Karpas-422 (cell line): ENCODE data around the gene CFAP91. TPM values are rescaled to one million over a fixed set of nuclear protein-coding genes. Genes with fewer than 3 reads are reported as not detected.

Experiments used
- DNase-seq: peaks from one replicate; pipeline ENCODE4 v3.0.0-alpha.2; 2015
- H2AFZ ChIP-seq: fragments of 200-600 bp; sonication (generic); 2 replicates; pipeline ENCODE4 v1.6.1; 2014; ENCODE audit warnings: antibody characterized with exemption, low read length, mixed read lengths
- H3K27ac ChIP-seq: fragments of 200-600 bp; sonication (generic); 2 replicates; pipeline ENCODE4 v1.5.1; 2014; ENCODE audit warnings: mild to moderate bottlenecking, low read length, moderate library complexity
- H3K27me3 ChIP-seq: fragments of 200-600 bp; sonication (generic); 2 replicates; pipeline ENCODE4 v1.6.1; 2014; ENCODE audit warnings: low read length, mixed read lengths
- H3K36me3 ChIP-seq: fragments of 200-600 bp; sonication (generic); 2 replicates; pipeline ENCODE4 v1.6.1; 2014; ENCODE audit warnings: low read length, mixed read lengths; ENCODE audit not compliant: insufficient read depth
- H3K4me1 ChIP-seq: fragments of 200-600 bp; sonication (generic); 2 replicates; pipeline ENCODE4 v1.6.1; 2014; ENCODE audit warnings: mild to moderate bottlenecking, low read length, mixed read lengths
- H3K4me2 ChIP-seq: fragments of 200-600 bp; sonication (generic); 2 replicates; pipeline ENCODE4 v1.6.1; 2014; ENCODE audit warnings: low read length, low read depth, mild to moderate bottlenecking; ENCODE audit not compliant: poor library complexity, severe bottlenecking
- H3K4me3 ChIP-seq: fragments of 200-600 bp; sonication (generic); 2 replicates; pipeline ENCODE4 v1.5.1; 2014; ENCODE audit warnings: mild to moderate bottlenecking, antibody characterized with exemption, low read length, mixed read lengths
- H3K79me2 ChIP-seq: fragments of 200-600 bp; sonication (generic); 2 replicates; pipeline ENCODE4 v1.6.1; 2014; ENCODE audit warnings: mild to moderate bottlenecking, low read length, mixed read lengths
- H3K9ac ChIP-seq: fragments of 200-600 bp; sonication (generic); 2 replicates; pipeline ENCODE4 v1.6.0; 2014; ENCODE audit warnings: low read length
- H3K9me2 ChIP-seq: fragments of 200-600 bp; sonication (generic), shearing (Covaris generic); replicated peaks from 2 replicates; pipeline ENCODE4 v1.6.0; 2014; ENCODE audit warnings: mild to moderate bottlenecking, low read length, moderate library complexity; ENCODE audit not compliant: insufficient read depth
- H3K9me3 ChIP-seq: fragments of 300-700, 200-600 bp; sonication (generic); 2 replicates; pipeline ENCODE4 v1.6.1; 2014; ENCODE audit warnings: low read length, mixed read lengths
- H4K20me1 ChIP-seq: fragments of 200-600 bp; sonication (generic); 2 replicates; pipeline ENCODE4 v1.6.1; 2014; ENCODE audit warnings: mild to moderate bottlenecking, antibody characterized with exemption, low read length, low read depth; ENCODE audit not compliant: insufficient read depth
- total RNA-seq: library from RNA; depleted of rRNA; stranded (reverse); fragments of >200 nt; shearing (Covaris generic); gene quantifications from 2 replicates; pipeline ENCODE4 v1.2.3, GENCODE V29; 2014; ENCODE audit warnings: low replicate concordance; rRNA removed

The CFAP91 gene
- total RNA-seq, 1 experiment from 2014 or later: not detected

DNA sequence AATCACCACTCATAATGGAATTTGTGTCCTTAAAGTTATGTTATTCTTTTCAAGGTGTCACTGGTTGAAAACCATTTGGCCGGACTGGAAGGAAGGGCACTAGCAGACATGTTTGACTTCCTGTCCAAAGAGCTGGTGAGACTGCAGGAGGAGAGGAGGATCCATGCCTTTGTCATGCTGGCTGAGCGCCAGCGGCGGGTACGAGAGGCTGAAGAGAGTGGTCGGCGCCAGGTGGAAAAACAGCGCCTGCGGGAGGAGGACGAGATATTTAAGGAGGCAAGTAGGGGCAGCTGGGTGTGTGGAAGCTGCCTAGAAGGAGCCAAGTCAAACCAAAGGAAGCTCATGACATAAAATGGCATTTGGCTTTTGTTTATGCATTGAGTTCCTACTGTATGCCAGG is 41.1 kb downstream of the CFAP91 start:
- DNase-seq: no peak
- Histone ChIP-seq H3K4me3 (no peak overlapping the region), H3K4me2 (no peak overlapping the region), H3K36me3 (no peaks in the 10 kb centered on the region), H3K27me3 (no peaks in the 10 kb centered on the region), H2AFZ (no peak overlapping the region), H3K79me2 (no peaks in the 10 kb centered on the region), H3K9me2 (no peaks in the 10 kb centered on the region), H3K9ac (no peak overlapping the region), H3K9me3 (no peaks in the 10 kb centered on the region), H3K27ac (no peak overlapping the region), H4K20me1 (no peaks in the 10 kb centered on the region), H3K4me1 (no peaks in the 10 kb centered on the region)

DNA sequence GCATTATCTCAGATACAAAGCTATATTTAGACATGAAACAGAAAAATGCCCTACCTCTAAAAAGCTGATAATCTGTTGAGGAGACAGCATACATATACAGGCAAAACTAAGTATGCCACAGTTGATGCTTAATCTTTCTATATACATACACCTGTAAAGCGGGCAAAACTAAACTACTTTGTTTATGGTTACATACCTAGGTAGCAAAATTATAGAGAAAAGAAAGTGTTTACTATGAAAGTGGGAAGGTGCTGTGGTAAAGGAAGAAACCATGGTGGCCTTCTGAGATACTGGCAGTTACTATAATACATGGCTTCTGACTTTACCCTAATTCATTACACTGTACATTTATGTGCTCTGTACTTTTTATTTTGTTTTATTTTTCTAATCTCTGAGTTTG is 43.1 kb downstream of the CFAP91 start:
- no peaks in the 10 kb centered on the region for H3K9me2 ChIP-seq
- no peak overlapping the region for H2AFZ ChIP-seq
- no peak overlapping the region for H3K4me3 ChIP-seq
- no peak overlapping the region for H3K4me2 ChIP-seq
- no peaks in the 10 kb centered on the region for H3K4me1 ChIP-seq
- H3K9ac ChIP-seq: no peak overlapping the region
- no peaks in the 10 kb centered on the region for H4K20me1 ChIP-seq
- no peaks in the 10 kb centered on the region for H3K36me3 ChIP-seq
- no peak for DNase-seq
- H3K27me3 ChIP-seq: no peaks in the 10 kb centered on the region
- H3K79me2 ChIP-seq: no peaks in the 10 kb centered on the region
- no peaks in the 10 kb centered on the region for H3K9me3 ChIP-seq
- H3K27ac ChIP-seq: no peak overlapping the region

DNA sequence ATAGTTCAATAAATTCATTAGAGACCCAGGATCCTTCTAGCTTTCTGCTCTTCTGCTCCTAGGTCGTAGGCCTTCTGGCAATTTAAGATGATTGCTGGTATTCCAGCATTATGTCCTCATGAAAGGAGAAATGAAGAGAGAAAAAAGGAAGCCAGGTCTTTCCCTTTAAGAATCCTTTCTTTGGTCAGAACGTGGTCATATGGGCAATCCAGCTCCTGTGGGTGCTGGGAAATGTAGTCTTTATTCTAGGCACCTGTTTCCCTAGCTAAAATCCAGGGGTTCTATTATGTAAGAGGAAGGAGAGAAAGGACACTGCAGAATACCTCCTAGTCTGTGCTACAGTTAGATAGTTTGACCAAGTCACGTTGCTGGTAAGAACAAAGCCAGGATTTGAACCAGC is 43.6 kb downstream of the CFAP91 start:
- Histone ChIP-seq H3K9me3 (no peaks in the 10 kb centered on the region), H2AFZ (no peak overlapping the region), H4K20me1 (no peaks in the 10 kb centered on the region), H3K9me2 (no peaks in the 10 kb centered on the region), H3K9ac (no peak overlapping the region), H3K79me2 (no peaks in the 10 kb centered on the region), H3K4me2 (no peak overlapping the region), H3K27ac (no peak overlapping the region), H3K27me3 (no peaks in the 10 kb centered on the region), H3K4me3 (no peak overlapping the region), H3K36me3 (no peaks in the 10 kb centered on the region), H3K4me1 (no peaks in the 10 kb centered on the region)
- DNase-seq: no peak

DNA sequence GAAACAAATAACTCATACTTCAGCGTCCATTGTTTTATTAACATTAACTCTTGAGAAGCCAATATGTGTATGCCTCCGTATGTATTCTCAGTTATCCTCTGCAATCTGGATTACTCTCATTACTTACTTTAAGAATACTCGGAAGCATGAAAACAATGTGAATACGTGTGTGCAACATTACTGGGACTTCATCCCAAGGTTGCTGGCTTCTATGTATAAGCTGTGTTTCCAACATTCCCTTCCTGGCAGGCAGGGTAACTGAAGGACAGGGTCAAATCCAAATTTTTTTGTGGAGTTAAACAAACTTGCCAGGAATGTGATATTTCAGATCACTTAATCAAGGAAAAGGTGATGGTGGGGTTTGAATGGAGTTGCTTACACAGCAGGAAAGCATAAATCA is 44.5 kb downstream of the CFAP91 start:
- Histone ChIP-seq H3K4me3 (no peak overlapping the region), H3K9me2 (no peaks in the 10 kb centered on the region), H4K20me1 (no peaks in the 10 kb centered on the region), H3K79me2 (no peaks in the 10 kb centered on the region), H2AFZ (no peak overlapping the region), H3K27me3 (no peaks in the 10 kb centered on the region), H3K4me1 (no peaks in the 10 kb centered on the region), H3K9me3 (no peaks in the 10 kb centered on the region), H3K36me3 (no peaks in the 10 kb centered on the region), H3K9ac (no peak overlapping the region), H3K27ac (no peak overlapping the region), H3K4me2 (no peak overlapping the region)
- no peak for DNase-seq

DNA sequence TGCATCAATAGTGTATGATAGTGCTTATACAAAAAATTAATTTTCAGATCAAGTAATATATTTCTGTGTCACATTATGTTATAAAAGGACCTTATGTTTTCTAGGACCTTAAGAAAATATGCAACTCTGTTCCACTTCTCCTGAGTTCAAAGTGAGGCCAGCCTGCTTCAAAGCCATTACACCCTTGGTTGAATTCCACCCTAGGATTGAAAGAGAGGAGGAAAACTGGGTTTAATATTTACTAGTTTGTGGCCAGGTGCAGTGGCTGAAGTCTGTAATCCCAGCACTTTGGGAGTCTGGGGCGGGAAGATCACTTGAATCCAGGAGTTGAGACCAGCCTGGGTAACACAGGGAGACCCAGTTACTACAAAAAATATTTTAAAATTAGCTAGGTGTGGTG is 46.2 kb downstream of the CFAP91 start:
- Histone ChIP-seq H3K9me2 (no peaks in the 10 kb centered on the region), H3K79me2 (no peaks in the 10 kb centered on the region), H3K36me3 (no peaks in the 10 kb centered on the region), H3K4me2 (no peak overlapping the region), H4K20me1 (no peaks in the 10 kb centered on the region), H3K9me3 (no peaks in the 10 kb centered on the region), H3K27ac (no peak overlapping the region), H3K9ac (no peak overlapping the region), H3K4me1 (no peaks in the 10 kb centered on the region), H2AFZ (no peak overlapping the region), H3K27me3 (no peaks in the 10 kb centered on the region), H3K4me3 (no peak overlapping the region)
- no peak for DNase-seq

DNA sequence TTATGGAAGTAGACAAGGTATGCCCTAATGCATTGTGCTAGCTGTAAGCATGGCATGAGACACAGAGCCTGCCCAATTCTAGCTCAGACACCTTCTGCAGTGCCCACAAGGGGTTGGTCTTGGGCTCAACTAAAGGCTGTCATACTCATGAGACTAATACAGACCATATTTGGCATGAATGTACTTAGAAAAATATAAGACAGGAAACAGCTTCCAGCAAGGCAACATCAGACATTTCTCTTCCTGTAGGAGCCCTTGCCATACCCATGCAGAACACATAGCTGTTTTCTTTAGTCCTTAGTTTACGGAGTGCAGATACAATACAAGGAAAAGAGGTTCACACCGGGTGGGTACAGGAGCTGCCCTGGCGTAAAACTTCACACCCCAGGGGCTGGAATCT is 48.6 kb downstream of the CFAP91 start:
- H3K27ac ChIP-seq: no peak overlapping the region
- no peak for DNase-seq
- H3K9me3 ChIP-seq: no peaks in the 10 kb centered on the region
- H3K4me3 ChIP-seq: no peak overlapping the region
- H3K9me2 ChIP-seq: no peaks in the 10 kb centered on the region
- H3K36me3 ChIP-seq: no peaks in the 10 kb centered on the region
- no peaks in the 10 kb centered on the region for H3K79me2 ChIP-seq
- no peak overlapping the region for H3K9ac ChIP-seq
- no peak overlapping the region for H2AFZ ChIP-seq
- no peak overlapping the region for H3K4me2 ChIP-seq
- no peaks in the 10 kb centered on the region for H3K4me1 ChIP-seq
- H3K27me3 ChIP-seq: no peaks in the 10 kb centered on the region
- no peaks in the 10 kb centered on the region for H4K20me1 ChIP-seq

Other genes with a start within 250 kb of the CFAP91 start
- 28.4 and 37.4 TPM in 2 replicates for gene TMEM39A, start 239.4 kb upstream of the CFAP91 start, total RNA-seq
- 22.8 and 24.7 TPM in 2 replicates for gene POGLUT1, start 234.1 kb upstream of the CFAP91 start, total RNA-seq
- 94.1 and 105 TPM in 2 replicates for gene TIMMDC1, start 204.5 kb upstream of the CFAP91 start, total RNA-seq
- not detected in 2 replicates for gene CD80, start 143.4 kb upstream of the CFAP91 start, total RNA-seq
- 2.9 and 3.0 TPM in 2 replicates for gene ADPRH, start 123.5 kb upstream of the CFAP91 start, total RNA-seq
- not detected in 2 replicates for gene PLA1A, start 105.1 kb upstream of the CFAP91 start, total RNA-seq
- gene POPDC2, start 42.4 kb upstream of the CFAP91 start, total RNA-seq: 0.32 and 1.0 TPM in 2 replicates
- gene COX17, start 25.6 kb upstream of the CFAP91 start, total RNA-seq: 54.3 and 108 TPM in 2 replicates
- gene NR1I2, start 79.1 kb downstream of the CFAP91 start, total RNA-seq: 2.7 and 3.8 TPM in 2 replicates